GM18498 (cell line): Measurements from ENCODE around the gene RALY.

Experiments
- ATAC-seq: cut with Tn5 transposase; IDR thresholded peaks from one replicate; pipeline ENCODE4 v1.9.1; 2021; ENCODE audit warnings: mild to moderate bottlenecking, moderate library complexity; ENCODE audit not compliant: unreplicated experiment

RALY gene

DNA sequence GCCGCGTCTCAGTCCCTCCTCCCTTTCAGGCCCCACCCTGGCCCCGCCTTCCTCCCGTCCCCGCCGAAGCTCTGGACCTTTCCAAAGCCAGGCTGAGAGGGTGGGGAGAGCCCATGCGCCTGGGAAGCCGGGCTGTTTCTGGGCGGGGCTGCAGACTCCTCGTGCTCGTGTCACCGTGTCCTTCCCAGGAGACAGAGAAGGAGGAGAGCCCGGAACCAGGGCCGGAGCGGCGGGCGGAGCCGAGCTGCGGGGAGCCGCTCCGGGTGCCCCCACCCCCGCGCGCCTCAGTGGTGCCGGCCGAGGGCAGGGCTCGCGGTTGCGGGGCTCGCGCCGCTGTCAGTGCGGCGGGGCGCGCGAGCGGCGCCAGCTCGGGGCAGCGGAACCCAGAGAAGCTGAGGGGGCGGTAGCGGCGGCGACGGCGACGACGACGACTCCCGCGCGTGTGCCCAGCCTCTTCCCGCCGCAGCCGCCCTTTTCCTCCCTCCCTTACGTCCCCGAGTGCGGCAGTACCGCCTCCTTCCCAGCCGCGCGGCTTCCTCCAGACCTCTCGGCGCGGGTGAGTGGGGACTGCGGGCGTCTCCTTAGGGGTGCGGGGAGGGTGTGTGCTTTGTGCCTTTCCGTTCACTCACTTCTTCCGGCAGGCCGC lies at the start of gene RALY:
TSS of gene RALY (plus strand) at position 336 of the 646 bp plus-strand sequence. CDS start 78,164 bp downstream, outside the sequence.
- ATAC-seq: peak; percentile 71

DNA sequence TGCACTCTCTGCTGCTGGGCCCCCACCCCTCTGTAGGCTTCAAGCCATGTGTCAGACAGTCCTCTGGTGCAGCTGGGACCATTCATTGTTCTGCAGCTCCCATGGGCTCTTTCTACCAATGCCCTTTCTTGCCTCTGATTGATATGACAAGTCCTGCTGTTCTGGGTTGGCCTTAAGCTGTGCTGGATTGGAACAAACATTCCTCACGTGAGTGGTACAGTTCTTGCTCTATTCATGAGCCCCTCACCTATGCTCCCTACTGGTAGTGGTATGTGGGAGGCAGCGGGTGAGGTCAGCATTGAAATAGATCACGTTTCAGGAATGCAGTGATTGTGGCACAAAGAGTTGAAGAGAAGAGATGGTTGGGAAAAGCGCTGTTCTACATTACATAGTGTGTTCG lies 48.8 kb upstream of the RALY start:
- no peak for ATAC-seq

DNA sequence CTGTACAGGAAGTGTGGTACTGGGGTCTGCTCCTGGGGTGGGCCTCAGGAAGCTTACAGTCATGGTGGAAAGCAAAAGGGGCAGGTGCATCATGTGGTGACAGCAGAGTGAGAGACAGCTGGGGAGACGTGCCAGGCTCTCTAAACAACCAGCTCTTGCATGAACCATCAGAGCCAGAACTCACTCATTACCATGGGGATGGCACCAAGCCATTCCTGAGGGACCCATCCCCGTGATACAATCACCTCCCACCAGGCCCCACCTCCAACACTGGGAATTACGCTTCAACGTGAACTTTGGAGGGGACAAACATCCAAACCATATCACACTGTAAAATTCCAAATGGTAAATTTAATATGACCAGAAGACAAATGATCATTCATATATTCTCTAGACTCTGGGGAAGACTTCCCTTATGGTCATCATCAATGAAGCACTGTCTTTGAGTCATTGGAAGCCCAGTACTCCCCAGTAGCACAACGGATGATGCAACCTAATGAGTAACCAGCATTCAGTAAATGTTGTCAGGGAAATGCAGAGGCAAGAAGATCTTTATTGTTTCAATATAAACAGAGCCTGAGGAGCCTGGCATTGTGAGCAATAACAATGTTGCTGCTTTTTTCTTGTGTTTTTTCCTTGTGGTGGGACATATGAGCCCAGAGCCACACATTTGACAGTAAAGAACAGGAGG lies 48.2 kb upstream of the RALY start:
- no peak for ATAC-seq

DNA sequence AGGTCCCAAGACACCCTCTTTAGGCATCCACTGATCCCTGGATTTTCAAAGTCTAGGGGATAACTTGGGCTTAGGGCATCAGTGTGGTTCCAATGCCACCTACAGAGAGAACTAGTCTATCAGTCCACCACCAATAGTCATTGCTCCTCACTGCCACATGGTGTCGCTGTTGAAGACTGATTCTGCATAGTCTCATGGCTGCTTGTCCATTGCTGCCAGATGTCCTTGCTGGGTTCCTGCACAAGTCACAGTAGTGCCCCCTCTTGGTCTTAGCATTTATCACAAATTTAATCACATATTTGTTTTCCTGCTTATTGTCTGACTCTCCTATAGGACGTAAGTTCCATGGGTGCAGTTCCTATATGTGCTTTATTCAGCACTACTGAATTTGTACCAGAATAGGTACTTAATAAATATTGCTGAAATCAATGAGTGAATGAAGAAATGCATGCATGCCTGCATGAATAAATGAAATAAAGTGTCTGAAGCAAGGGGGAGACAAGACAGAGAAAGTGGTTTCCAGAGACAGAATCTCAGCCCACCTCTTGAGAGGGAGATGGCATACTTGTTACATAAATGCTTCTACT lies 45.9 kb upstream of the RALY start:
- ATAC-seq: no peak

DNA sequence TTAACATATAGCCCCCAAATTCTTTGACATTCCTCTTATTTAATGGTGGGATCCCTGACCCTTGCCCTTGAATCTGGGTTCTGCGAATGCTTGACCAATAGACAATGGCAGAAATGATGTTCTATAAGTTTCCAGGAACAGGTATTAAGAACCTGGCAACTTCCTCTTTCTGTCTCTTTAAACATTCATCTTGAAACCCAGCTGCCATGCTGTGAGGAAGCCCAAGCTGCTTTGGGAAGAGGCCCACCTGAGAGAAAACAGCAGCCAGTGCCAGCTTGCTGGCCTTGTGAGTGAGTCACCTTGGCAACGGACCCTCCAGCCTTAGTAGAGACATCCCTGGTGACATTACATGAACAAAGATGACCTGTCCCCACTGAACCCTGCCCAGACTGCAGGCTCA lies 45.2 kb upstream of the RALY start:
- no peak for ATAC-seq

DNA sequence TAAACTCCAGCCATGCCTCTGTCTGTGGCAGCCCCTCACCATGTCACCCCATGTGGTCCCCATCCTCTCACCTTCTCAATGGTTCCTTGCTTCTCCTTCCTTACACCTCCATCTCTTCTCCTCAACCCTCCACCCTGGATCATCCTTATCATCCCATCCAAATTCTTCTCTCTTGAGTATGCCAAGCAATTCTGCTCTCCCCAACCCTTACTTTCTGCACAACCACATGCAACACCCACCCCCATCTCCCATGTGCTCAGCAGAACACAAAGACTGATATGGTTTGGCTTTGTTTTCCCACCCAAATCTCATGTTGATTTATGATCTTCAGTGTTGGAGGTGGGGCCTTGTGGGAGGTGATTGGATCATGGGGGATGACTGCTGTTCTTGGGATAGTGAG lies 42.5 kb upstream of the RALY start:
- no peak for ATAC-seq

DNA sequence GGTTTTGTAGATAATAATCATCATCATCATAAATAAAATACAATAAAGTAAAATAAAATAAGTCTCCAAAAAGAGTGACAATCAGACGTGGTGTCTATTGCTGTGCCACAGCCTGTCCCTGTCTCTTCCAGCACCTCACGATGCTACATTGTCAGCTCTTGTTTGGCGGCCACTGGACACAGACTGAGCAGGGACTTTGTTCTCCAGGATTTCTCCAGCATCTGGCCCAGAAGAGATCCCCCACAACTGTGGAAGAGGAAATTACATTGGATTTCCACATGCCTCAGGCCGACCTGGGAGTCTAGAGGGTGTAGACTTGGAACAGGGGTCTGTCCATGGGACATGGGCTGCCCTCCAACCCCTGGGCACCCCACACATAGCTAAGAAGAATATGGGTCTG lies 39.2 kb upstream of the RALY start:
- no peak for ATAC-seq

DNA sequence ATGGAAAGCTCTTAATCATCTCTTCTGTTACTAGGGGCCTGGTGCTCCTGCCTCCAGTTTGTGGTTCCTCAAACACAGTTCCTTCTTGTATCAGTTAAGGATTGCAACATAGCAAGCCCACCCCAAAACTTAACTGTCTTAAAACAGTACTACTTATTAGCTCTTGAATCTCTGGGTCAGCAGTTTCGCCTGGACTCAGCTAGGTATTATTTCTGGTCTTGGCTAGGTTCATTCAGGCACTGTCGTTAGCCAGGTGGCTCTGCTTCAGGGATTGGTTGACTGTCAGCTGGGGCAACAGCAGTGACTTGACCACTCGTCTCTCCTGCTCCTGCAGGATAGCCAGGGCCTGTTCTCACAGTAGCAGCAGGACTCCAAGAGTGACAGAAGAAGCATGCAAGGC lies 30.0 kb upstream of the RALY start:
- no peak for ATAC-seq

DNA sequence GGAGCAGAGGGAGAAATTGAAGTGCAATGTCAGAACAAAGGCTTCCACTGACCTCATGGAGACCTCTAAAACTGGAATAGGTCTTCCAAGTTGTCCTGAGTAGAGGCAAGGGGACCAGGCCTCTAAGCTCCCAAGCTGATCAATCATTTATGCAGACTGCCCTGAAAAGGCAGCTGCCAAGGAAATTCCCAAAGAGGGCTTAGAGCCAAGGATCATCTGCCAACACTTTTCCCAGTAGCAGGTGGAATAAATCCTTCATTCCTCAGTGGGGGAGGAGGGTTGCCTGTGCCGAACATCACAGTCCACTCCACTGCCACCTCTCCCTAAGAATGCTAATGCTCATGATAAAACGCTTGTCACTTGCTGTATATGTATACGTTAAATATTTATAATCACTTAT lies 29.3 kb upstream of the RALY start:
- ATAC-seq: no peak

DNA sequence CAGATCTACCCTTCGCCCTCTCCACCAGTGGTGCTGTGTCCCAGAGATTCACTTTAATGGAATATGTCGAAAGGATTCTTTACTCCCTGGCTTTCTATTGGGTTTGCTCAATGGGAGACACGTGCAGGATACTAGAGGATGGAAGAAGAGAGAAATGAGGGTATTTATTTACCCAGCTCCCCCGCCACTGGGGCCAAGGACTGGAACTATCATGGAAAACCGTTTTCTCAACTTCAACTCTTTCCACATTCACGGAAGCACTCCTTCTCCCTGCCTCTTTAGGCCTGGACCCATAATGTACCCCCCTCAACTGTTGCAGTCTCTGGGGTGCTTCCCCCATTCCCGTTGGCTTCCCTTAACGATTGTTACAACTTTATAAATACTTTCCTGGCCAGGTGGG lies 26.6 kb upstream of the RALY start:
- ATAC-seq: no peak

DNA sequence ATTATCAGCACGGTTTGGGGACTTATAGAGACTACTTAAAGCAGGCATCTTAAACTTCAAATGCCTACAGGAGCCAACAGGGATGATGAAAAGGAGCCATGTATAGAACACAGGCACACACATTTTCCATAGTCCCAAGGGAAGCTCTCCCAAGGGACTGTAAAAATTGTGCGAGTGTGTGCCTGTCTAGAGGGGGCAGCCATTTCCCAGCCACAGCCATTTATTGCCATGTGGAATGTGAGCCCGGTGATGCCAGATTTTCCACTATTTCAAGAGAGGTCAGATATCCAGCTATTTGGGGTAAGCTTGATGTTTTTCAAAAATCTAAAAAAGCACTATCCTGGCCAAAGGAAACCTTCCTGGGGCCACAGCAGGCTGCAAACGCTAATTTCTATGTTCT lies 24.1 kb upstream of the RALY start:
- no peak for ATAC-seq

DNA sequence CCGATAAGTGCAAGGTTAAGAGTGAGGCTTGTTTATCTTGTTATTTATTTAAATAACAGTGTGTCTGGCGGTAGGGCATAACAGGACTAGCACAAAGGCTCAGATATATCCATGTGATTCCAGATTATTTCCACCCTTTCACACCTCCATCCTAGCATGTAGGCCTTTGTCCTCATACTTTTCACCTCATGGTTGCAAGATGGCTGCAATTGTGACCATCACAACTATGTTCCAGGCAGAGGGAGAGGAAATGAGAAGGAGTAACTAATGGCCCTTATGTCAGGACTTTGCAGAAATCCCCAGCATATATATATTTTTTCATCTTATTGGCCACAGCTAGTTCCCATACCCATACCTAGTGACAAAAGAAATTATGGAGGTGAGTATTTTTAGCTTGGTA lies 23.5 kb upstream of the RALY start:
- ATAC-seq: no peak

DNA sequence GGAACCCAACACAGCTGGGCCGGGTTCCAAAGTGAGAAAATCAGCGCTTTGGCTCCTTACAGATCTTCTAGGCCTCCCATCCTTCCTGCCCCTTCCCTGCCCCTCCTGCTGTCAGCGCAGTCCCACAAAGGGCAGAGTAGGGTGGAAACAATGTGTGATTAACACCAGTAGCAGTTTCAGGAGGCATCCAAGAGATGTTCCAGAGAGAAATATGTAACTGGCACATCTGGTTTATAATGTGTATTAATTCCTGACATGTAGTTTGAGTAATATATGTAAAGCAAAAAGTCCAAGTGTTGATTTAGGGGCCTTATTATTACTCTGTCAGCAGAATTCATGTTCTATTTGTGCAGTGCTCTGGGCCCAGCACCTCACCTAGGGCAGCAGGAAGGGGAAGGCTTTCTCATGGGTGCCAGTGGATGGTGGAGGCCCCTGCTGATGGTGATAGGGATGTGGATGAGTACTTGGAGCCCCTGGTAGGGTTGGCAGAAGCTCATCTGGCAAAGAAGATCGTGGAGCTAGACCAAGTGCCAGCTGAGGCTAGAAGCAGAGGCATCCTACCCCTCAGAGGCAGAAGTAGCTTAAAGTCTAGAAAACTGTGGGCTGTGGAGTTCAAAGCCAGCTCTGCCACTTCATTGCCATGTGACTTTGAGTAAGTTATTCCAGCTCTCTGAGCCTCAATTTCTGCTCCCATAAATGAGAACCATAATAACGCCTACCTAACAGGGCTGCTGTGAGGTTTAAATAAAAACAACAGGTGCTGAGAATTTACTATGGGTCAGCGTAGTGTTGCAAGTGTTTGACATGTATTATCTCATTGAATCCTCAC lies 22.4 kb upstream of the RALY start:
- ATAC-seq: no peak

DNA sequence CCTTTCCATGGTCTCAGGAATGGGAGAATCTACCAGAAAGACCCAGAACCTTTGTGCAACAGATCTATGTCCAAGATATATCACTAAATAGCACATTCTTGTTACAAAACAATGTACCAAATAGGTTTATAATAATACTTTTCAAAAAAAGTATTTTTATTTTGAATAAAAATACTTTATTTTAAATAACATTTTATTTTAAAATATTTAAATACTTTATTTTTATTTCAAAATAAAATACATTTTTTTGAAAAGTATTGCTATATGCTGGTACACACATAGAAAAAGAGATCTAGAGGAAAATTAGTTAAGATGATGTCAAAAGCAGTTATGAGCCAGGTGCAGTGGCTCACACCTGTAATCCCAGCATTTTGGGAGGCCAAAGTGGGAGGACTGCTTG lies 16.8 kb upstream of the RALY start:
- ATAC-seq: no peak

DNA sequence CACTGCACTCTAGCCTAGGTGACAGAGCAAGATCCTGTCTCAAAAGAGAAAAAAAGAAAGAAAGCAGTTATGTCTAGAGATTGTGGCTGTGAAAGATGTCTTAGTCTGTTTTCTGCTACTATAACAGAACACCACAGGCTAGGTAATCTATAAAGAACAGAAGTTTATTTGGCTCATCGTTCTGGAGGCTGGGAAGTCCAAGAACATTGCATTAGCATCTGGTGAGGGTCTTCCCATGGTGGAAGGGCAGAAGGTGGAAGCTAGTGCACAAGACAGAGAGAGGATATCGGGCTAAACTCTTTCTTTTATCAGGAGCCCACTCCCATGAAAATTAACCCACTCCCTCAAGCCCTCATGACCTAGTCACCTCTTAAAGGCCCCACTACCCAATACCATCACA lies 16.2 kb upstream of the RALY start:
- ATAC-seq: no peak

DNA sequence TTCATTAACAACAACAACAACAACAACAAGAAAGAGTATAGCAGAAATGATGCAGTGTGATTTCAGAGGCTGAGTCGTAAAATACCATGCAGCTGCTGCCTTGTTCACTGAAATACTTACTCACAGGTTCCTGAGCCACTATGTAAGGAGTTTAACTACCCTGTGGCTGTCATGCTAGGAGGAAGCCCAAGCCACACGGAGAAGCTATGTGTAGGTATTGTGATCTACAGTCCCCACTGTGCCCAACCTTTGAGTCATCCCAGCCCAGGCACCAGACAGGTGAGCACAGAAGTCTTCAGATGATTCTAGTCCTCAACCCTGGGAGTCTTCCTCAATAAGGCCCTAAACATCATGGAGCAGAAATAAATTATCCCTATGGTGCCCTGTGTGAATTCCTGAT lies 14.6 kb upstream of the RALY start:
- no peak for ATAC-seq

DNA sequence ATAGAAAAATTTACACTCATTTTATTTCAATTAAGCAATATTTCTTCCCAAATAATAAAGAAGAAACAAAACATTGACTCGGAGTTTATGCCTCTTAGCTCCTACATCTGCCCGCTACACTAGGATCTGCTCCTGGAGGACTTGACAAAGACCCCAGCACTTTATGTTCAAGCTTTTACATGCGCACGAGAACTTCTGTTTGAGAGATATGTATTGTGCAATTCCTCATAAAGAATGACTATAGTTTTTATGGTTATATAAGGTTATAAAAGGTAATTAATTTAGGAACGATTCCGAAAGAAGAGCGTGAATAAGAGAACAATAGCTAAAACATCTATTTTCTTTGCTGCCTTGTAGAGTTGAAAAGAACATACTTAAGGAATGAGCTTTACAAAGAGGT lies 12.4 kb upstream of the RALY start:
- ATAC-seq: no peak

DNA sequence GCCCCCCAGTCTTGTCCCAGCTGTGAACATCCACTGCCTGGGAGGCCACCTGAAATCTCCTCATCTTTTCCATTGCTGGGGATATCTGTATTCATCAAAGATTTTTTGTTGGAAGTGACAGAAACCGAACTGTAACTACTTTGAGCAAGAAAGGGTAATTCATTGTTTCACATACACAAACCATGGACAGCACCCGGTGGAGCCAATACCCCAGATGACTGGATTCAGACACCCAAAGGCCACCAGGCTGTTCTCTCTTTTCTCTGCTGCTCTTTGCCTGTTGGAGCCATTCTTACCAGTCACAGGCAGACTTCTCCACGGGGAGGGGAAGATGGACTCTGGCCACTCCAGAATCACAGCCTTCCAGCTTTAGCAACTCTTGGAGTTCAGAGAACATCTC lies 11.7 kb upstream of the RALY start:
- ATAC-seq: no peak

DNA sequence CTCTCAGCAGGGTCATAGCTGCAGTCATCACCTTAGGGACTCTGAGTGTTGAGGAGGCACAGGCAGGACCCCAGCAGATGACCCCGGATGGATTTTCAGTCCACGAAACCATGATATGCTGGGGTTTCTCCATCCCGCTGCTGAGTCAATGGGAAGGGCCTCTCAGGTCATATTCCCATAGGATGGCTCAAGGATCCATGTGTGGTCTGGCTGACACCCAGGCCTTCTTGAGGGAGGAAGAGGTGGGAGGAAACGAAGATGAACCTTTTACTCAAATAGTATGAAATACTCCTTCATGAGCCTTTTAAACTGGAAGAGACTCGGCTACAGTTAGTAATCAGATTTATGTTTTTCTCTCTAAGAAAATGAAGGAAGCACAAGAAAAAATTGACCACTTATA lies 10.3 kb upstream of the RALY start:
- ATAC-seq: no peak

DNA sequence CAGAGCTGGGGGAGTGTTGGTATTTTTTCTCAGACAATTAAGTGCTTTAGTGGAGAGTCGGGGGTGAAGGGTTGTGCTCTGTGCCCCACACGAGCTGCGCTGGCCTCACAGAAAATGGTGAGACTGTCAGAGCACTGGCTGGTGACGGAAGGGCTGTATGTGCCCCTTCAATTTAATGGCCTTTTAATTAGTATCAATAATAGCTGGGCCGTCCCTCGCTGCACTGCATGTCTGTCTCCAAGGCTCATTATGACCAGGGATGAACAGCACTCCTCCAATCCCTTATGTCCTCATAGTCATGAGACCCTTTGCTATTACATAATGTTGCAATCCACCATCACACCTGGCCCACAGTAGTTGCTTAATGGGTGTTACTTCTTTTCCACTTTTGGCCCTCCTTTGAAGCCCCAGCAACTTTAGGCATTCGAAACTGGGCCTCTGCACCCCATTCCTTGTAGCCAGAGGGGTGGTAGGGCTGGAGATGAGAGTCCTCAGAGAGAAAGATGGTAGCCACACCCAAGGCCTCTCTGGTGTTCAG lies 9.5 kb upstream of the RALY start:
- ATAC-seq: no peak

DNA sequence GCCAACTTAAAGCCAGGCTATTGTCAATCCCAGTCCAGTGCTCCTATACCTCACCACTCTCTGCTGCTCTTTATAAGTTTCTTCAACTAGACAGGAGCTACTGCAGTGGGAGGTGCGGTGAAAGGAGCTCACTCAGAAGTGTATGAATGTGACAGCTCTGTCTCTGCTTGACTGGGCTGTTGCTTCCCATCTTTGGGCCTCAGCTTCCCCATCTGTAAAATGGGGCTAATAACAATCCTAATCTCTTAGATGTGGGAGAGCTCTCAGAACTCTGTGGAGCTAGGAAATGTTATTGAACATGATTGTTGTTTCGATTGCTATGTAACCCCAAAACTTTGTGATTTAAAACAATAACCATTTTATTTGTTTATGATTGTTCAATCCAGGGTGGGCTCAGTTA lies 8.4 kb upstream of the RALY start:
- no peak for ATAC-seq
